ENCODE measurements around the gene RAB44.

RAB44 gene

GRCh38 chr6:36677753-36678487 is 19.7 kb upstream of the RAB44 start:
- no peak for TF ChIP-seq GATA3 (IDR thresholded peaks at IDR 0.05; ENCODE audit: low read depth, low read length)
- no peak for TF ChIP-seq GATA2 (IDR thresholded peaks at IDR 0.05; ENCODE audit: low read depth, low read length)

- TF ChIP-seq GATA2 (IDR thresholded peaks at IDR 0.05; ENCODE audit: low read depth, low read length), result no peak; the same call in 1 of the 2 replicates
- no peak for TF ChIP-seq GATA3 (IDR thresholded peaks at IDR 0.05; ENCODE audit: low read depth, low read length)
Measured at GRCh38 chr6:36678488-36679042, 19.1 kb upstream of the RAB44 start, which contains the start of gene CDKN1A. TSS of gene CDKN1A (plus strand) at chr6:36678714. CDS start at chr6:36684102, 5,388 bp downstream.

GRCh38 chr6:36679043-36679833 is 18.4 kb upstream of the RAB44 start:
- TF ChIP-seq GATA3 (IDR thresholded peaks at IDR 0.05; ENCODE audit: low read depth, low read length) (no peak), GATA2 (IDR thresholded peaks at IDR 0.05; ENCODE audit: low read depth, low read length) (no peak)

GRCh38 chr6:36682328-36683144 is 15.1 kb upstream of the RAB44 start:
- TF ChIP-seq GATA3 (IDR thresholded peaks at IDR 0.05; ENCODE audit: low read depth, low read length) (no peak), GATA2 (IDR thresholded peaks at IDR 0.05; ENCODE audit: low read depth, low read length) (no peak)

DNA sequence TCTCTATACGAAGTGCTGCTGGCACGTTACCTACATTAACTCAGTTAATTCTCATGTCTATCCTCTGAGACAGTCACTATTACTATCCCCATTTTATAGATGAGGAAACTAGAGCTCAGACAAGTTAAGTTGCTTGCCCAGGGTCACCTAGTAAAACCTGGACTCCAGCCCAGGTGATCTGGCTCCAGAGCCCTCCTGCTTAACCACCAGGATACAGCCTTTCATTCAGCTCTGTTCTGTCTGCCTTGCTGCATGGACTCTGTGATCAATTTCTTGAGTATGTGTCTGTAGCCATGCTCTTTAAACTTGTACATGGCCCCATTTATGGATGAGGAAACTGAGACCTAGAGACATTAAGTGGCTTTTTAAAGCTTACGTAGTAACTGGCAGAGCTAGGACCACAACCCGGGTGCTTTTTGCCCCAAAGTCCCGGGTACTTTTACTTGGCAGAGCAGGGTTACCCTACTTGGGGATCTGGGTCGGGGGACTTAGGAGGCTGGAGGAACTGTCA is 14.4 kb upstream of the RAB44 start:
- TF ChIP-seq GATA3 (IDR thresholded peaks at IDR 0.05; ENCODE audit: low read depth, low read length) (no peak), GATA2 (IDR thresholded peaks at IDR 0.05; ENCODE audit: low read depth, low read length) (no peak)

DNA sequence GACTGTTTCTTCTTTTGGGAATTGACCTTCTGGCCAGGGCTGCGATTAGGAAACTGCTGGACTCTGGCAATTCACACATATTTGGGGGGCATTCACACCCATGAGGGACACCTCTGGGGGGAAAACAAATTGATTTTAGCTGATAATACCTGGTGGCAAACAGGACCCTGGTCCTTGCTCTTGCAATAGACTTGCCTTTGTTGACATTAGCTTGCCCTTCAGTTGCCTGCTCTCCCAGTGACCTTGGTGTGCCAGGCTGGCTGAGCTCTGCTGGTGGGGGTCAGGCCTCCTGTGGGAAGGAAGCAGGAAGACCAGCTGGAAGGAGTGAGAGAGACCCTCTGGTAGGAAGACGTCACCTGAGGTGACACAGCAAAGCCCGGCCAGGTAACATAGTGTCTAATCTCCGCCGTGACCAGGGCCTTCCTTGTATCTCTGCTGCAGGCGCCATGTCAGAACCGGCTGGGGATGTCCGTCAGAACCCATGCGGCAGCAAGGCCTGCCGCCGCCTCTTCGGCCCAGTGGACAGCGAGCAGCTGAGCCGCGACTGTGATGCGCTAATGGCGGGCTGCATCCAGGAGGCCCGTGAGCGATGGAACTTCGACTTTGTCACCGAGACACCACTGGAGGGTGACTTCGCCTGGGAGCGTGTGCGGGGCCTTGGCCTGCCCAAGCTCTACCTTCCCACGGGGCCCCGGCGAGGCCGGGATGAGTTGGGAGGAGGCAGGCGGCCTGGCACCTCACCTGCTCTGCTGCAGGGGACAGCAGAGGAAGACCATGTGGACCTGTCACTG is 13.8 kb upstream of the RAB44 start:
- no peak for TF ChIP-seq GATA2 (IDR thresholded peaks at IDR 0.05; ENCODE audit: low read depth, low read length)
- no peak for TF ChIP-seq GATA3 (IDR thresholded peaks at IDR 0.05; ENCODE audit: low read depth, low read length)

GRCh38 chr6:36684447-36684812 is 13.2 kb upstream of the RAB44 start:
- no peak for TF ChIP-seq GATA2 (IDR thresholded peaks at IDR 0.05; ENCODE audit: low read depth, low read length)
- no peak for TF ChIP-seq GATA3 (IDR thresholded peaks at IDR 0.05; ENCODE audit: low read depth, low read length)

DNA sequence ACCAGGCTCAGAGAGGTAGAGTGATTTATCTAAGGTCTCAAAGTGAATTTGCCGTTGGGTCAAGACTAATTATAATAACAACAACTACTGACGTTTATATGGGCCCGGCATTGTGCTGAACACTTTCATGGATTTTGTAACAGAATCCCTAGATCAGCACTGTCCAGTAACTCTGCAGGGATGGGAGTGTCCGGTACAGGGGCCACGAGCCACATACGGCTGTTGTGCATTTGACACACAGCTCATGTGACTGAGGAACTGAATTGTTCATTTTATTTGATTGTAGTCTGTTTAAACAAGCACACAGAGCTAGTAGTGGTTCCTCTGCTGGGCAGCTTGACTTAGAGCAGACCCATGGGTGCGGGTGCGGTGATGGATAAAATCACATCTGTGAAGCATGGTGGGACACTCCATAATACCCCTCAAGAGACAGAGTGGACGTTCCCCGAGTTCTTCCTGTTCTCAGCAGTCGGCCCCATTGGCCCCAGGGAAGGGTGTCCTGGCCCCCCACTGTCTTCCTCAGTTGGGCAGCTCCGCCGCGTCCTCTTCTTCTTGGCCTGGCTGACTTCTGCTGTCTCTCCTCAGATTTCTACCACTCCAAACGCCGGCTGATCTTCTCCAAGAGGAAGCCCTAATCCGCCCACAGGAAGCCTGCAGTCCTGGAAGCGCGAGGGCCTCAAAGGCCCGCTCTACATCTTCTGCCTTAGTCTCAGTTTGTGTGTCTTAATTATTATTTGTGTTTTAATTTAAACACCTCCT is 12.3 kb upstream of the RAB44 start:
- TF ChIP-seq GATA3 (IDR thresholded peaks at IDR 0.05; ENCODE audit: low read depth, low read length) (no peak), GATA2 (IDR thresholded peaks at IDR 0.05; ENCODE audit: low read depth, low read length) (no peak)

DNA sequence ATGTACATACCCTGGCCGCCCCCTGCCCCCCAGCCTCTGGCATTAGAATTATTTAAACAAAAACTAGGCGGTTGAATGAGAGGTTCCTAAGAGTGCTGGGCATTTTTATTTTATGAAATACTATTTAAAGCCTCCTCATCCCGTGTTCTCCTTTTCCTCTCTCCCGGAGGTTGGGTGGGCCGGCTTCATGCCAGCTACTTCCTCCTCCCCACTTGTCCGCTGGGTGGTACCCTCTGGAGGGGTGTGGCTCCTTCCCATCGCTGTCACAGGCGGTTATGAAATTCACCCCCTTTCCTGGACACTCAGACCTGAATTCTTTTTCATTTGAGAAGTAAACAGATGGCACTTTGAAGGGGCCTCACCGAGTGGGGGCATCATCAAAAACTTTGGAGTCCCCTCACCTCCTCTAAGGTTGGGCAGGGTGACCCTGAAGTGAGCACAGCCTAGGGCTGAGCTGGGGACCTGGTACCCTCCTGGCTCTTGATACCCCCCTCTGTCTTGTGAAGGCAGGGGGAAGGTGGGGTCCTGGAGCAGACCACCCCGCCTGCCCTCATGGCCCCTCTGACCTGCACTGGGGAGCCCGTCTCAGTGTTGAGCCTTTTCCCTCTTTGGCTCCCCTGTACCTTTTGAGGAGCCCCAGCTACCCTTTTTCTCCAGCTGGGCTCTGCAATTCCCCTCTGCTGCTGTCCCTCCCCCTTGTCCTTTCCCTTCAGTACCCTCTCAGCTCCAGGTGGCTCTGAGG is 11.5 kb upstream of the RAB44 start:
- TF ChIP-seq GATA3 (IDR thresholded peaks at IDR 0.05; ENCODE audit: low read depth, low read length), result no peak
- TF ChIP-seq GATA2 (IDR thresholded peaks at IDR 0.05; ENCODE audit: low read depth, low read length), result no peak

- no peak for TF ChIP-seq GATA2 (IDR thresholded peaks at IDR 0.05; ENCODE audit: low read depth, low read length)
- TF ChIP-seq GATA3 (IDR thresholded peaks at IDR 0.05; ENCODE audit: low read depth, low read length), result no peak
Measured at GRCh38 chr6:36686668-36687513, 10.7 kb upstream of the RAB44 start.

All from SH-SY5Y (cell line).